GM12891 (cell line): ENCODE data around the gene P4HB.

ENCODE experiments used
- POLR2A ChIP-seq: IDR thresholded peaks from 2 replicates; pipeline ENCODE4 v1.6.1; 2011; ENCODE audit warnings: low read depth, low read length, control low read depth
- TAF1 ChIP-seq: IDR thresholded peaks from 2 replicates; pipeline ENCODE4 v1.6.1; 2011; ENCODE audit warnings: low read depth, low read length, control low read depth

DNA sequence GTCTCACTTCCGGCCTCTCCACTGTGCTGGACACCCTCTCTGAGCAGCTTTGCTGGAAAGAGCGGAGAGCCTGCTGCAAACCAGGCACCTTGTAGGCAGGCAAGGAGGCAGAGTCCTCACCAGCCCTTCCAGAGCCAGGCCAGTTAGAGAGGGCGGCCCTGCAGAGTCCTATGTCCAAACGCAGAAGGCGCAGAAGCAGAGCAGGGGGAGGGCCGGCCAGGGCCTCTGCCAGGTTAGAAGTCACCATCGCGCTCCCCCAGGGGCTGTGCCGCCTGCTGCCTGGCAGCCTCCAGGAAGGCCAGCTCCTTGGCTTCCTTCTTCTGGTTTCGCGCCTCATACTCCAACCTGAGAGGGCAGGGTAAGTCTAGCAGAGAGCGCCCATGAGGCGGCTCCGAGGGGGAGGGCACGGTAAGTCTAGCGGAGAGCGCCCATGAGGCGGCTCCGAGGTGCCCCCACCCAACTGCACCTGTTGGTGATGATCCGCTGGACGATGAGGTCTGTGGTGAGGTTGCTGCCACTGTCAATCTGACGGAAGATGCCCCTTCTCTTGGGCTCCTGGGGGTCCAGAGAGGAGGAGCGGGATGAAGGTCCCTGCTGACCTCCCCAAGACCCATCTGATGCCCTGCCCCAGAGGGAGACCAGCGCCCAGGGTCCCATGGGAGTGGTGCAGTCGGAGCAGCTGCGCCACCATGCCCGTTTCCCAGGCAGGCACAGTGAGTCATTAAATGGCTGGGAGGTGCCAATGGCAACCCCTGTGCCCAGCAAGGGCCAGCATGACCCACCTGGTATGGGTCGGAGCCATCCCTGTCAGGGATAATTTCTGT, 44.5 kb upstream of the P4HB start:
- no peak for TF ChIP-seq POLR2A
- TF ChIP-seq TAF1 = no peak
